Measurements from ENCODE around the gene CENPC.

DNA sequence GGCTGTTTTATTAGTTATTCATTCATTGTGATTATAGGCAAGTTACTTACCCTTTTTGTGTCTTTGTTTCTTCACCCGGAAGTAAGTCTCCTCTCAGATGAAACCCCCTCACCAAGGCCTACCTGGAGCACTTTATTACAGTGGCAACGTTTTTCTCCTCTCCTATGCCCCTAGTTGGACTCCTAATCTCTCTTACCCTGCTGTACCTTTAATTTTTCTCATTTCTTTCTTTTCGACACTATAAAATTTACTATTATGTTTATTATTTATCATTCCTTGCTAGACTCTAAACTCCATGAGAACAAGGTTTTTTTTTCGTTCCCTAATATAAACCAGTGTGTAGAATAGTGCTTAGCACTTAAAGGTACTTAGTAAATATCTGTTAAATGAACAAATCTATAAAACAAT, 30.8 kb upstream of the CENPC start:
- no peak for TF ChIP-seq SP1 (IDR thresholded peaks at IDR 0.05)
- TF ChIP-seq FOXA1 (IDR thresholded peaks at IDR 0.05), result no peak
- TF ChIP-seq ELF4 (IDR thresholded peaks at IDR 0.05), result no peak
- TF ChIP-seq BHLHE40 (IDR thresholded peaks at IDR 0.05; ENCODE audit: borderline replicate concordance), result no peak
- no peak for TF ChIP-seq TARDBP (IDR thresholded peaks at IDR 0.05)
- TF ChIP-seq HDGF (IDR thresholded peaks at IDR 0.05; ENCODE audit: borderline replicate concordance), result no peak
- no peak for TF ChIP-seq CTBP1 (IDR thresholded peaks at IDR 0.05; ENCODE audit: borderline replicate concordance)
- TF ChIP-seq FOXK2 (IDR thresholded peaks at IDR 0.05), result no peak
- no peak for TF ChIP-seq SUZ12 (IDR thresholded peaks at IDR 0.05)
- TF ChIP-seq LEF1 (IDR thresholded peaks at IDR 0.05; ENCODE audit: borderline replicate concordance), result no peak
- TF ChIP-seq ARNT (IDR thresholded peaks at IDR 0.05), result no peak
- no peak for TF ChIP-seq FOXM1 (IDR thresholded peaks at IDR 0.05; ENCODE audit: borderline replicate concordance)
- no peak for TF ChIP-seq NFRKB (IDR thresholded peaks at IDR 0.05)
- TF ChIP-seq L3MBTL2 (conservative IDR thresholded peaks at IDR 0.05), result no peak

Data from HEK293T (cell line).